NOMO-1 treated with dmso at 0.1 percent for 144 hours (cell line): ENCODE data around the gene TRPV4.

ENCODE experiments used
- DNase-seq: peaks from one replicate; lab custom pipeline; 2025; ENCODE audit not compliant: unreplicated experiment; lab: John Stamatoyannopoulos, UW

Gene TRPV4

GRCh38 chr12:109743076-109743910, 89.9 kb downstream of the TRPV4 start:
- no peak for DNase-seq

GRCh38 chr12:109741970-109742703, 91.1 kb downstream of the TRPV4 start:
- no peak for DNase-seq

- no peak for DNase-seq
Observed at GRCh38 chr12:109741286-109741969, 91.8 kb downstream of the TRPV4 start.

- DNase-seq, result no peak
Observed at GRCh38 chr12:109740694-109741245, 92.4 kb downstream of the TRPV4 start.

- no peak for DNase-seq
Observed at GRCh38 chr12:109739747-109740693, 93.2 kb downstream of the TRPV4 start.

GRCh38 chr12:109738878-109739665, 94.1 kb downstream of the TRPV4 start:
- DNase-seq, result no peak

- no peak for DNase-seq
Observed at GRCh38 chr12:109738209-109738608, 95.0 kb downstream of the TRPV4 start.

GRCh38 chr12:109737631-109738030, 95.6 kb downstream of the TRPV4 start:
- no peak for DNase-seq

GRCh38 chr12:109737126-109737525, 96.1 kb downstream of the TRPV4 start:
- DNase-seq, result no peak

- DNase-seq, result peak; percentile 34
Observed at GRCh38 chr12:109736552-109737108, 96.6 kb downstream of the TRPV4 start.

GRCh38 chr12:109735825-109736551, 97.2 kb downstream of the TRPV4 start:
- no peak for DNase-seq

- no peak for DNase-seq
Observed at GRCh38 chr12:109735051-109735521, 98.1 kb downstream of the TRPV4 start.

- no peak for DNase-seq
Observed at GRCh38 chr12:109734219-109735000, 98.8 kb downstream of the TRPV4 start.
